ENCODE data around the gene FRY.

DNA sequence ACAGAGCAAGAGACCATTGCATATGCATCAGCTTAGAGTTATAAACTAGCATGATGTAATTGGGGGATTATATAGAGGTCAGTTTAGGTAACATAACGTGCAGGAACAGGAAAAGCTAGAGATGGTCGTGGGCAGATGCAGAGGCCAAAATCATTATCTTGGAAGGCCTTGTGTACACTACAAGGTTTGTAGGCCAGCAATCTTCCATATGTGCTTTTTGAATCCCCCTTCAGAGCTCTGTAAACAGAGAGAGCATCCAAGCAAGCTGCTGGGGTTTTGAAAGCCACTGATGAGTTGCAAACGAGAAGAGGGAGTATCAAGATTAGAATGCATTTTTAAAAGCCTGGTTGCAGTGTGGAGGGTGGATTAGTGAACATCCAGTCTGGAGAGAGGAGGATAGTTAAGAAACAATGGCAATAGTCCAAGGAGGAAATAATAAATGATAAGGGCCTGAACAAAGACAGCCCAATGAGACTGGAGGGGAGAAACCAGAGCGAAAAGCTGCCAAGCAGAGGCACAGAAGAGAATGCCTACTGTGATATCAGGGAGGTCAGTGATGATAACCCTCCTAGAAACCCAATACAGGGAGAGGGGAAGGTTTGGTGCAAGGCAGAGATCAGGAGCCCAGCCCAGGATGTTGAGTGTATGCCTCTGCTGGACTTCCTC, 174.0 kb downstream of the FRY start:
- TF ChIP-seq SPI1 (IDR thresholded peaks at IDR 0.05; ENCODE audit: low read depth, low read length): no peak
- no peak for TF ChIP-seq POLR2AphosphoS5 (IDR thresholded peaks at IDR 0.05; ENCODE audit: low read depth, low read length)

Measured in GM12891 (cell line).